ENCODE data around the gene CAND1.
A peak's percentile ranks its signal among the peaks of the same experiment; 100 is the strongest.

CAND1 gene

DNA sequence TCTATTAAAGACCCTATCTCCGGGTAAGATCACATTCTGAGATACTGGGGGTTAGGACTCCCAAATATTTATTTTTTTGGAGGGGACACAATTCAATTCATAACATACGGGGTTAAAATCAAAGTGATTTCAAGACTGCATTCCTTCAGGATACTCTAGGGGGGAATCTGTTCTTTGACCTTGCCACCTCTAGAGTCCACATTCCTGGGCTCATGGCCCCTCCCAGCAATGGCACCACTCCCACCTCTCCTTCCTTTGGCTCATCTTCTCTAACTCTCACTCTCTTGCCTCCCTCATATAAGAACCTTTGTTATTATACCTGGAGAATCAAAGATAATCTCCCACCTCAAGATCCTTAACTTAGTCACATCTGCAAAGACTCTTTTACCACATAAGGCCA lies 79.5 kb downstream of the CAND1 start:
- no peak for DNase-seq

DNA sequence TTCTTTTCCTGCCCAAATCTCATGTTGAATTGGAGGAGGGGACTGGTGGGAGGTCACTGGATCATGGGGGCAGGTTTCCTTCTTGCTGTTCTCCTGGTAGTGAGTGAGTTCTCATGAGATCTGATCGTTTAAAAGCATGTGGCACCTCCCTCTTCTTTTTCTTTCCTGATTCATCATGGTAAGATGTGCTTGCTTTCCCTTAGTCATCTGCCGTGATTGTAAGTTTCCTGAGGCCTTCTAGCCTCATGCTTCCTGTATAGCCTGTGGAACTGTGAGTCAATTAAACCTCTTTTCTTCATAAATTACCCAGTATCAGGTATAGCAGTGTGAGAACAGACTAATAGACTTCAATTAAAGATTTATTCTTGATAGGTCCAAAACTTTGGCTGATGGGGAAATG lies 83.5 kb downstream of the CAND1 start:
- no peak for DNase-seq

DNA sequence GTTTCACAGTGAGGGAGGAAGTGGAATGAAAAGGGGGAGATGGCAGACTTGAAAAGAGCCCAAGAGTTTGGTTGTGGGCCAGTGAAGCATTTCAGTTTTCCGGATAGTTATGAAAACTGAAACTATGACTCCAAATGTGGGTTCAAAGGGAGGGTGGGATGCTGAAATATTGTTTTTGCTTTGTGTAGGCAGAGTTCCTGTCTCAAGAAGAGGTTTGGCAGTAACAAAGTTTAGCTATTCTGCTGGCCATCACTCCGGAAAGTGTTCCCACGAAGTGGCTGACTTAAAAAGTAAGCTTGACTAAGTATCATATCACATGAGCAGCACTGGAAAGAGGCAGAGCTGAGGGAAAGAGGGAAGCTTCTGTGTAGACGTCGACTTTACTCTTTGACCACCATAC lies 85.2 kb downstream of the CAND1 start:
- DNase-seq, result no peak

DNA sequence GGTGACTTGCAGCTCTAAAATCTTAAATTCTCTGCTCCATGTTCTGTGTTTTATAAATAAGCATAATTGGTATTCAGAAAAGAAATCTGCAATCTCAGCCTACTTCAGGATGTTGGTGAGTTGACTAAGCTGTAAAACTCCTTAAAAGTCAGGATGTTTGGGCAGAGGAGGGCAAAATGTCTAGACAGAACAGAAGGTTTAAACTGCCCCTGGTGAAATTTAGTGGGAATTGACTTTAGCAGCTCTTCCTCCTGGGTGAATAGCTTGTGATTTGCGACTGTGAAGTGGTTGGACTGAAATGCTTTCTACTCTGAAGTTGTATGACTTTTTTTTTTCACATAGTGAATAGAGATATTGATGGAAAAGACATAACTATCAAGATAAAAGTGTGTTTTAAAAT lies 85.8 kb downstream of the CAND1 start:
- no peak for DNase-seq

DNA sequence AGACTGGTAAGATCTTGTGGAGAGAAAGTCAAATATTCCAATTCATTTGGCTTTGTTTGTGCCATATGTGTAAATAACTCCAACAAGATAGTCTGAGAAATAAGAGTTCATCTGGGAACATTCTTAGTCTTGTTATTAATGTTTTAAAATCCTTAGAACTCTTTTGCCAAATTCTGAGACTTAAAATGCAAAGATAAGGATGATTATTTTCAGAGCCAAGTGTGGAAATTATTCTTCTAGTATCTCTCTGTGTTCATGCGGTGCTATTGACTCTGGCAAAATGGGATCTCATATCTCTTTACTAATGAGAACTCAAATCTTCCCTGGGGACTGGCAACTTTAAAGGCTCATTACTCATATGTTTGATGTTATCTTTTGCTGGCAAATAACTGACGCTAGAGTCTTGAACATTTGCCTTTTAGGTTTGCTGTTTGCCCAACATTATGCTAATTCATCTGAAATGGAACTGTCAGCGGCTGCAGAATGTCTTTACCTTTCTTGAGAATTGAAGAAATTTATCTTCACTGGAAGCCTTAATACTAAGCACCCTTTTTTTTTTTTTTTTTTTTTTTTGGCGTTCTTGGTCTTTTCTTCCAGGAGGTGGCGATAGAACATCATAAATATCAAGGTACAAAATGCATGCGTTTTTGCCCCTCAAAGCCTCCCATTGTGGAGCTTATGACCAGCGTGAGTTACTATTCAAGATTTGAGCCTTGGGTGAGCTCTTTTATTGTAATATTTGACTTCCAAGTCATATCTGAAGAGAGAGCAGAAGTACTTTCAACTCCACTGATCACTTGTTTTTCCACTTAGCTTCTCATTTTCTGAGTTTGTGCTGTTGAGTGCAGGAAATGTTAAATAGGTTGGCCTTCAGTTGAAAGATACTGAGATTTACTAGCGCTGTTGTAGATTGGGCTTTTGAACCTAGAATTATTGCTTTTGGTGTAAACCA lies 86.5 kb downstream of the CAND1 start:
- DNase-seq, result peak; percentile 28

DNA sequence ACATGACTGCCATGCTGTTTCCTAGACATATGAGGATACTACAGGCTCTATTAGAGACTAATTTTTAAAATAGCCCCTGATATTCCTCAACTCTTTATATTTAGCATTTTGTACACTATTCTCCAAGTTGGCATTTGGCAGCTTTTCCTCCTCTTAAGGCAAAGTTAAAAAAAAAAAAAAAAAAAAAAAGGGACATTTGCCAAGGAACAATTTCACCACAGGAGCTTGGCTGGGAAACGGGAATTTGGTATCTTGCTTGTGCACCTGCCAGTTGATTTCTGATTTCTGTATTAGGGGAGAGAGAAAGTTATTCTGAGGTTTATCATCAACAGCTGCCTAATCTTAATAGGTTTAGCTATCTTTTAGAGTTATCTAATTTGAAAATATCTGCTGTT lies 87.2 kb downstream of the CAND1 start:
- no peak for DNase-seq

DNA sequence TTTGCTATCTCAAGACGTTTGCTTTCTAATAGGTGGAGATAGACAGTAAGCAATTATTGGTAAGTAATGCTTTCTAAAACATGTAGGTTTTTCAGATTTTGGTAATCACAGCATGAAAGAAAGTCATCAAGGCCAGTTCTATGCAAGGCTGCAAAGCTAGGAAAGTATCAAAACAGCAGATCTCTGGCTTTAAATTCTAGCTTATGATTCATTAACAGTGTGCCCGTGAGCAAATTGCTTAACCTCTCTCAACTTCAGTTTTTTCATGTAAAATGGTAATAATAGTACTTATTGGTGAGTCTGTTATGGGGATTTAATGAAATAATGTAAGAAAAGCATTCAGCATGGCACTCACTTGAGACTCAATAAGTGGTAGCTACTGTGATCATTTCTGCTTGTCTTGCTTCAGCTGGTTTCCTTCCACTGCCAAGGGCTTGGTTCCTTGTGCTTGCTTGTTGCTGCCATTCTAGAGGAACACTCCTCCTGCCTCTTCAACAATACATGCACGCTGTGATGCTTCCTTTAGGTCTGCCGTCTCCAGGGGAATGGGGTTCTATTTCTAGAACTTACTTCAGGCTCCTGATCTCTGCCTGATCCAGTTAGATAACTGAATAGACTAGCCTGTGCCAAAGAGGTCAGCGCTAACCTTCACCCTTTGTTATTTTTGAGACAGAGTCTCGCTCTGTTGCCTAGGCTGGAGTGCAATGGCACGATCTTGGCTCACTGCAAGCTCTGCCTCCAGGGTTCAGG lies 88.4 kb downstream of the CAND1 start:
- no peak for DNase-seq

DNA sequence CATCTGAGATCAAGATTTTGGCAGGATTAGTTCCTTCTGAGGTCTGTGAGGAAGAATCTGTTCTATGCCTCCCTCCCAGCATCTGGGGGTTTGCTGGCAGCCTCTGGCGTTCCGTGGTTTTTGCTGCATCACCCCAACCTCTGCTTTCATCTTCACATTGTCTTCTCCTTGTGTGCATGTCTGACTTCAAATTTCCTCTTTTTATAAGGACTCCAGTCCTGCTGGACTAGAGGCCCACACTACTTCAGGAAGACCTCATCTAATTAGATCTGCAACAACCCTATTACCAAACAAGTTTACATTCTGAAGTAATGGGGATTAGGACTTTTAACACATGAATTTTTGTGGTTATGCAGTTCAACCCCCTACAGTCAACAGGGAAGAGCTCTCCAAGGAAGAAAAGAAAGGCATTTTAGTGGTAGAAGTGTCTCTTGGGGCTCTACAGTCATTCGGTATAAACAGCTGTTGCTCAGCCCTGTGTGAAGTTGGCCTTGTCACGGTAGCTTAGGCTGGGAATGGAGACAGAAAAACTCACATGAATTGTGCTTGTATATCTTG lies 89.7 kb downstream of the CAND1 start:
- DNase-seq, result no peak

DNA sequence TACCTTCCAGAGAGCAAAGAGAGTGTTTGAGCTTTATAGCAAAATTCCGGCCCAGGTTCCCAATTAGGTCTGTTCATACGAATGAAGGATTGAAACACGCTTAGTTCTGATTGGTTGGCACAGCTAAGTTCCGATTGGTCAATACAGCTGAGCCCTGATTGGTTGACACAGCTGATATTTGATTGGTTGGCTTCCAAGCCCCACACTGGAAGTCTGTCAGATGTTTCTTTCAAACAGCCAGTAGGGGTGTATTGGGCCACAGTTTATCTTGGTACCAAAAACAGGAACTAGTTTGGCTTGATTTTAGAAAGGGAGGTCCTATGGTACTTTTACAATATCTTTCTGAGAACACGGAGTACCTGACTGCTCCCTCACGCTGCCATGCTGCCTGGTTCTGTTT lies 93.4 kb downstream of the CAND1 start:
- no peak for DNase-seq

DNA sequence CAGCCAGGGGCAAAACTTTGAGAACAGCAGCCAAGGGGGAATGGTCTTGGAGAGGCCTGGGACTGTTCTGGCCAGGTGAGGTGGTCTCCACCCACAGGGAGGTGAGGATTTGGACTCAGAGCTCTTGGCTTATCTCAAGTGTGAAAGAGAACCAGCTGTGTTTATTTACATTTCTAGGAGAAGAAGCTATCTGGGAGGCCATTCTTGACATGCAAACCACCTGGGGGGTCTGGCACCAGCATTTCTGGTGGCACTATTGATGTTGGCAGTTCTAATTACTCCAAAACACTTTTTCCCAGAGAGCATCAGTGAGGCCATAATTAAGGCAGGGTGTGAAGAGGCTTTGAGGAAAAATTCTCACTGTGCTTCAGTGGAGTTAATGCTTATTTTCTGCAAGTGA lies 95.1 kb downstream of the CAND1 start:
- DNase-seq, result no peak

DNA sequence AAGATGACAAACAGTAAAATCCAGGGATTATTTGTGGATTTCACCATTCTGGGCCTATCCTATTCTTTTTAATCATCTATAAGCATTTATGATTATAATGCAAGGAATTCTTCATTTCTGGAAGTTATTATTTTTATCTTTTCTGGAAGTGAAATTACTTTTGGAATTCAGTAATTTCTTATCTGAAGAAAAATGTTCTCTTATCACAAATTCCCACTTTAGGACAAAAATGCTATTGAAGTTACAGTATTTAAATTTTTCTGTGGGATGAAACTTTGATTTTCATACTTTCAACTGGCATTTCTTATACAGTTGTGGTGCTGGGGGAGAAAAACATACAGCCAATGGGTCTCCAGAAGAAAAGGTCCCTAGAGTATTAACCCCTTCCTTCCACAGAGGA lies 96.0 kb downstream of the CAND1 start:
- DNase-seq, result no peak

DNA sequence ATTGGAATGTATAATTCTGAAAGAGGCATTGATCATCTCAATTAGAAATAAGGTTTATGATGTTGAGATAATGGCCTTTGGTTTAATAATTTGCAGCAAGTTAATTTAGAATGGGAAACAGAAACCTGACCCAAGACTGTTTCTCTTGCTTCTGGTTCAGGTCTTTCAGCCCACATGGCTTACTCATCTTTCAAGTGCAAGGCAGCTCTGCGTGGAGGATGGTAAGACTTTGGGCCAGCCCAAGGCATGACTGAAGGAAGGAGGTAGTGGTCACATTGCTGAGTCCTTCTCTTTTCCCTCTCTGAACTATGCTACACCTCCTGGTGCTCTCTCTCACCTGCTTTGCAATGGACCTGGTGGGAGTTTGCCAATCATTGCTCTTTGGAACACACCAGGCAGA lies 98.7 kb downstream of the CAND1 start:
- no peak for DNase-seq
